AG09319 (cell line): ENCODE measurements around the gene ISLR.

ENCODE experiments used
- DNase-seq: peaks from one replicate; pipeline ENCODE4 v3.0.0-alpha.2; 2010; ENCODE audit warnings: low read depth; ENCODE audit errors: extremely low read depth
- TF ChIP-seq, protein P1 (sequence below): IDR thresholded peaks from 2 replicates; pipeline ENCODE4 v1.5.1; 2011; ENCODE audit warnings: low read depth, mild to moderate bottlenecking, inconsistent platforms, low read length, moderate library complexity

ISLR gene

DNA sequence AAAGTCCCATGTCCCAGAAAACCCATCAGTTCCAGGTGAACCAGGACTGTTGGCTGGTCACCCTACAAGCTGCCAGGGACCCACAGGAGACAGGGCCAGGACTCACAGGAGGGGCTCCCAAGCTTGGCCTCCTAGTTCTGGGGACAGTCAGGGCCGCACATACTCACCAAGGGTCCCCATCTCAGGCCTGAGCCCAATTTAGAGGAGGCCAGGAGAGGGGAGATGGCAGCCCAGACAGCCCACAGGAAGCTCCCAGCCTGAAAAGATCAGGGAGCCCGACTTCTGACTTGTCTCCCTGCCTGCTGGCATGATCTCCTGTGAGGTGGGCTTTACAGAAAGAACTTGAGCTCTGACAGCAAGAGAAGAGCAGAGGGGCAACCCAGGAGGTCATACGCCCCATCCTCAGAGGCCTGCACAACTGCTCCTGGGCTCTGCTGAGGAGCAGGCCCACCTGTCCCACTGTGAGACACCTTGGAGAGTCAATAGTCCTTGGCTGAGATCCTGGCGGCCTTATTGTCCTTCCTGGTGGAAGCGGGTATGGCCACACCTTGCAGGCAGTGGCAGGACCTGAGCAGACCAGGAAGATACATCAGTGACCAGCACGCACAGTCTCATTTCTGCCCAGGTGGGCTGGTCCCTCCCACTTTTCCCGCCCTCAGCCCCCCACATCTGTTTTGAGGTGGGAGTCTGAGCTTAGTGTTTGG lies 2.5 kb upstream of the ISLR start:
- no peak for DNase-seq
- TF ChIP-seq, protein P1, sequence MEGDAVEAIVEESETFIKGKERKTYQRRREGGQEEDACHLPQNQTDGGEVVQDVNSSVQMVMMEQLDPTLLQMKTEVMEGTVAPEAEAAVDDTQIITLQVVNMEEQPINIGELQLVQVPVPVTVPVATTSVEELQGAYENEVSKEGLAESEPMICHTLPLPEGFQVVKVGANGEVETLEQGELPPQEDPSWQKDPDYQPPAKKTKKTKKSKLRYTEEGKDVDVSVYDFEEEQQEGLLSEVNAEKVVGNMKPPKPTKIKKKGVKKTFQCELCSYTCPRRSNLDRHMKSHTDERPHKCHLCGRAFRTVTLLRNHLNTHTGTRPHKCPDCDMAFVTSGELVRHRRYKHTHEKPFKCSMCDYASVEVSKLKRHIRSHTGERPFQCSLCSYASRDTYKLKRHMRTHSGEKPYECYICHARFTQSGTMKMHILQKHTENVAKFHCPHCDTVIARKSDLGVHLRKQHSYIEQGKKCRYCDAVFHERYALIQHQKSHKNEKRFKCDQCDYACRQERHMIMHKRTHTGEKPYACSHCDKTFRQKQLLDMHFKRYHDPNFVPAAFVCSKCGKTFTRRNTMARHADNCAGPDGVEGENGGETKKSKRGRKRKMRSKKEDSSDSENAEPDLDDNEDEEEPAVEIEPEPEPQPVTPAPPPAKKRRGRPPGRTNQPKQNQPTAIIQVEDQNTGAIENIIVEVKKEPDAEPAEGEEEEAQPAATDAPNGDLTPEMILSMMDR = no peak

DNA sequence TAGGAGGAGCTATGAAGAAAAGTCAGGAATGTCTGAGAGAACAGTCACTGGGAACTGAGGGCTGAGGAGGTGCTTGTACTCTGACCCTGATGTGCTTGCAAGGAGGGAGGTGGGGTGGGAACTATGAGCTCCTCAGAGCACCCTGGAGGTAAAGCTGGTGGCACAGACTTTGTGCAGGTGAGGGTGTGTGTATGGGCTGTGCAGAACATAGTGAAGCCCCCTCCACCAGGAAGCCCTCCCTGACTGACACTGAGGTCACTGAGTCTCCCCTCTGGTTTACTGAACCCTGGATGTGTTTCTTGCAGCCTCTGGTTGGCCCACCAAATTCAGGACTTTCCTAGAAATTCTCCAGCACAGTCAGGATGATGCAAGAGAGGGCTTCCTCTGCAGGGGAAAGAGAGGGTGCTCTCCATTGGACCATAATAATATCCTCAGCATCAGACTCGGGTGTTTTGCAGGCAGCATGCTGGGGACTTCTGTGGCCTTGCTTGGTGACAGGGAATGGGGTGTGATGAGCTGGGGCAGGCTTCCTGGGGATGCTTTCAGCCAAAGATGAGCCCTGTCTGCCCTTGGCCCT lies 1.5 kb upstream of the ISLR start:
- DNase-seq = no peak
- TF ChIP-seq, protein P1 = no peak

DNA sequence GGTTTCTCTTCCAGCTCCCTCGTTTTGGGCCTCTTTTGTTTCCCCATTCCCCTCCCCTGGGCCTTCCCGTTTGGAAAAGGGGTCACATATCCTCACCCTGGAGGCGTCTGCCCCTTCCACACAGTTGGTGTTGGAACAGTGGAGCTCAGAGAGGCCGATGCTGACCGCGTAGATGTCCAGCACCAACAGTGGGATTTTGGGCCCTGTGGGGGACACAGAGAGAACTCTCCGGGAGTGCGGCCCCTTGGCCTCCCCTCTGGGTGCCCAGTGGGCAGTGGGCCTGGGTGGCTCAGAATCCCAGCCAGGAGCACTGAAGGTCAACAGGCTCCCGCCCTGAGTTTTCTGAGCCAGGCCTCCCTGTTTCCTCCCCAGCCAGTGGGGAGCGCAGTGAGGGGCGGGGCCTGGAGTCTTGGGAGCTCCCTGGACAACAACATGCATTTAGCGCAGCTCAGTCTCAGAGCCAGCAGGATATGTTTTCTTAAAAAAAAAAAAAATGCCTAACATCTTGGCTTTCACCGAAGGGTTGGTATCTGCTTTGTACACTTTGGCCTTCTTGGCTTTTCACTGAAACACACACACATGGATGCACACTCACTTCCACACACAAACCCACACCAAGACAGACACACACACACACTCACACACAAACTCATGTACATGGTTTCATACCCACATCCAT lies 670 bp upstream of the ISLR start:
- peak; percentile 49 for DNase-seq

DNA sequence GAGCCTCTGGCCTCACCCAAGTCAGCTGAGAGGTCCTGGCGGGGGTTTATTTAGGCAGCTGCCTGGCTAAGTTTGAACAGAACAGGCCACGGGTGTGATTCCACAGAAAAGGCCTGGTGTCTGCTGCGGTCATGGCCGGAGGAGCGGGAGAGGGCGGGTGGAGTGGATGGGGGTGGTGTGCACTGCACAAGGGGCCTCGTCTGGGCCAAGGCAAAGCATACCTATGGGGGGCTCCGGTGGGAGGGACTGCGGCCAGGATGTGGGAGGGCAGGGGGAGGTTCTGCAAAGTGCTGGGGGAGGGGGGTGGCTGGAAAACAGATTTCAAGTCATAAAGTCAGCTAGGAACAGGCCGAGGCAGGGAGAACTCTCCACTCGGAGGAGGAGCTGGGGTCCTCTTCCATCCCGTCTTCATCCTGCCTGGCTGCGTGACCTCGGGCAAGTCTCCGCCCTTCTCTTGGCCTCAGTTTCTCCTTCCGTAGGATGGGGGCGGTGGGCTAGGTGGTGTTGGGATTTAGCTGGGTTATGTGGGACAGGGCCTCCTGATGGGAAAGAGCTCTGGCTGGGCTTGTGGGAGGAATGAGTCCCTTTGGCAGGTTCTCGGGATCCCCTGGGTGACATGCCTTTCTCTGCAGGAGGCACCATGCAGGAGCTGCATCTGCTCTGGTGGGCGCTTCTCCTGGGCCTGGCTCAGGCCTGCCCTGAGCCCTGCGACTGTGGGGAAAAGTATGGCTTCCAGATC lies 878 bp downstream of the ISLR start:
- TF ChIP-seq, protein P1 = no peak
- DNase-seq = no peak

More for the DNA sequence above, 670 bp upstream of the ISLR start:
- TF ChIP-seq, protein P1 = peak; percentile 16

DNA sequence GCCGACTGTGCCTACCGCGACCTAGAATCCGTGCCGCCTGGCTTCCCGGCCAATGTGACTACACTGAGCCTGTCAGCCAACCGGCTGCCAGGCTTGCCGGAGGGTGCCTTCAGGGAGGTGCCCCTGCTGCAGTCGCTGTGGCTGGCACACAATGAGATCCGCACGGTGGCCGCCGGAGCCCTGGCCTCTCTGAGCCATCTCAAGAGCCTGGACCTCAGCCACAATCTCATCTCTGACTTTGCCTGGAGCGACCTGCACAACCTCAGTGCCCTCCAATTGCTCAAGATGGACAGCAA lies 1.4 kb downstream of the ISLR start:
- TF ChIP-seq, protein P1 = no peak
- DNase-seq = no peak

DNA sequence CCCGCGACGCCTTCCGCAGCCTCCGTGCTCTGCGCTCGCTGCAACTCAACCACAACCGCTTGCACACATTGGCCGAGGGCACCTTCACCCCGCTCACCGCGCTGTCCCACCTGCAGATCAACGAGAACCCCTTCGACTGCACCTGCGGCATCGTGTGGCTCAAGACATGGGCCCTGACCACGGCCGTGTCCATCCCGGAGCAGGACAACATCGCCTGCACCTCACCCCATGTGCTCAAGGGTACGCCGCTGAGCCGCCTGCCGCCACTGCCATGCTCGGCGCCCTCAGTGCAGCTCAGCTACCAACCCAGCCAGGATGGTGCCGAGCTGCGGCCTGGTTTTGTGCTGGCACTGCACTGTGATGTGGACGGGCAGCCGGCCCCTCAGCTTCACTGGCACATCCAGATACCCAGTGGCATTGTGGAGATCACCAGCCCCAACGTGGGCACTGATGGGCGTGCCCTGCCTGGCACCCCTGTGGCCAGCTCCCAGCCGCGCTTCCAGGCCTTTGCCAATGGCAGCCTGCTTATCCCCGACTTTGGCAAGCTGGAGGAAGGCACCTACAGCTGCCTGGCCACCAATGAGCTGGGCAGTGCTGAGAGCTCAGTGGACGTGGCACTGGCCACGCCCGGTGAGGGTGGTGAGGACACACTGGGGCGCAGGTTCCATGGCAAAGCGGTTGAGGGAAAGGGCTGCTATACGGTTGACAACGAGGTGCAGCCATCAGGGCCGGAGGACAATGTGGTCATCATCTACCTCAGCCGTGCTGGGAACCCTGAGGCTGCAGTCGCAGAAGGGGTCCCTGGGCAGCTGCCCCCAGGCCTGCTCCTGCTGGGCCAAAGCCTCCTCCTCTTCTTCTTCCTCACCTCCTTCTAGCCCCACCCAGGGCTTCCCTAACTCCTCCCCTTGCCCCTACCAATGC lies 2.0 kb downstream of the ISLR start:
- DNase-seq = no peak
- TF ChIP-seq, protein P1 = no peak
